Prostate gland (tissue), 2 donors: ENCODE measurements around the gene RPS6KA2. TPM values are rescaled to one million over a fixed set of nuclear protein-coding genes. Genes with fewer than 3 reads are reported as not detected.

Experiments used
- DNase-seq: peaks from one replicate; pipeline ENCODE4 v3.0.0-alpha.2; 2019; ENCODE audit warnings: low spot score
- H3K27ac ChIP-seq, 2 donors: fragments of 200-600 bp; sonication (generic); 2 replicates each; pipeline ENCODE4 v1.5.1; 2017 to 2019
- H3K27me3 ChIP-seq: fragments of 200-600 bp; sonication (generic); replicated peaks from 2 replicates; pipeline ENCODE4 v1.5.1; 2019; ENCODE audit not compliant: insufficient read depth
- H3K36me3 ChIP-seq, 2 donors: fragments of 200-600 bp; sonication (generic); 1 replicate in 1 of 2; 2 replicates in 1 of 2; pipeline versions ENCODE4 v1.5.1 to v1.8.1; 2017 to 2019
- H3K4me1 ChIP-seq: fragments of 200-600 bp; sonication (generic); replicated peaks from 2 replicates; pipeline ENCODE4 v1.5.1; 2019
- H3K4me3 ChIP-seq, 2 donors: fragments of 200-600 bp; sonication (generic); 2 replicates each; pipeline ENCODE4 v1.5.1; 2017 to 2019
- H3K9me3 ChIP-seq: fragments of 200-600 bp; sonication (generic); 2 replicates; pipeline ENCODE4 v1.5.1; 2017
- CTCF ChIP-seq, 4 experiments: fragments of 200-600 bp in 2 of 4; fragments of 450-650 bp in 2 of 4; sonication (generic) in 2 of 4; IDR thresholded peaks; 1 replicate in 3 of 4; 2 replicates in 1 of 4; pipeline ENCODE4 v1.5.1; 2016 to 2019; ENCODE audit warnings: antibody characterized with exemption in 4 of 4, mild to moderate bottlenecking in 2 of 4, moderate library complexity in 2 of 4
- POLR2A ChIP-seq: fragments of 450-650 bp; IDR thresholded peaks from one replicate; pipeline ENCODE4 v1.6.1; 2016; ENCODE audit warnings: antibody characterized with exemption, mild to moderate bottlenecking
- POLR2AphosphoS5 ChIP-seq: sonication (generic); formaldehyde crosslinking; IDR thresholded peaks from one replicate; pipeline ENCODE4 v1.6.1; 2017; ENCODE audit warnings: antibody characterized with exemption
- WGBS: methylation state at CpG from one replicate; pipeline ENCODE4 v1.1.5; 2018; 5-methylcytosine and 5-hydroxymethylcytosine counted together
- intact Hi-C: fragments of 100-400 bp; cut with DNase I; formaldehyde crosslinking; loops from one replicate; pipeline ENCODE4 v1.14.2; 2022
- total RNA-seq, 2 donors: library from RNA; depleted of rRNA; stranded (reverse); fragments of >200 nt; gene quantifications; one replicate each; pipeline ENCODE4 v1.1.0, GENCODE V29; 2016

Gene RPS6KA2
- total RNA-seq, 2 donors from 2014 or later: 32.2 to 44.3 TPM

- WGBS: 82% methylated on average over 16 of the region's 16 CpGs
- no peak overlapping the region for H3K27ac ChIP-seq
- no peaks in the 10 kb centered on the region for H3K4me1 ChIP-seq
- H3K36me3 ChIP-seq: no peaks in the 10 kb centered on the region
- intact Hi-C loops: no loop called here
- H3K27me3 ChIP-seq: no peaks in the 10 kb centered on the region
- no peaks in the 10 kb centered on the region for H3K9me3 ChIP-seq
- TF ChIP-seq POLR2A: no peak
- no peak for TF ChIP-seq CTCF (IDR thresholded peaks at IDR 0.05)
- TF ChIP-seq POLR2AphosphoS5: no peak
- H3K4me3 ChIP-seq: no peak overlapping the region
- no peak for DNase-seq
These were observed 75.1 kb downstream of the RPS6KA2 start for GRCh38 chr6:166551754-166552495.

GRCh38 chr6:166546653-166547052 lies 80.4 kb downstream of the RPS6KA2 start:
- intact Hi-C loops: no loop called here
- no peaks in the 10 kb centered on the region for H3K36me3 ChIP-seq

GRCh38 chr6:166545156-166546034 lies 81.7 kb downstream of the RPS6KA2 start:
- no peak overlapping the region for H3K27ac ChIP-seq
- H3K27me3 ChIP-seq: no peaks in the 10 kb centered on the region
- H3K4me3 ChIP-seq: no peak overlapping the region
- H3K36me3 ChIP-seq: no peaks in the 10 kb centered on the region
- no peak for TF ChIP-seq CTCF (IDR thresholded peaks at IDR 0.05)
- TF ChIP-seq POLR2A: no peak
- TF ChIP-seq POLR2AphosphoS5: no peak
- H3K9me3 ChIP-seq: no peaks in the 10 kb centered on the region
- peaks cover 6% of the 10 kb centered on the region for H3K4me1 ChIP-seq
- WGBS: 85% methylated on average over 19 of the region's 19 CpGs
- DNase-seq: no peak
- intact Hi-C loops: no loop called here

More at GRCh38 chr6:166546653-166547052, 80.4 kb downstream of the RPS6KA2 start:
- DNase-seq: no peak
- no peaks in the 10 kb centered on the region for H3K9me3 ChIP-seq
- no peaks in the 10 kb centered on the region for H3K27me3 ChIP-seq
- H3K4me3 ChIP-seq: no peak overlapping the region
- TF ChIP-seq POLR2AphosphoS5 (no peak), POLR2A (no peak), CTCF (IDR thresholded peaks at IDR 0.05) (no peak)
- peaks cover 6% of the 10 kb centered on the region for H3K4me1 ChIP-seq
- no peak overlapping the region for H3K27ac ChIP-seq
- 96% methylated on average over 6 of the region's 6 CpGs for WGBS

- 87% methylated on average over 10 of the region's 10 CpGs for WGBS
These were observed 82.8 kb downstream of the RPS6KA2 start for GRCh38 chr6:166544296-166544605.

More at GRCh38 chr6:166544296-166544605, 82.8 kb downstream of the RPS6KA2 start:
- H3K4me3 ChIP-seq: no peak overlapping the region
- DNase-seq: no peak
- intact Hi-C loops: no loop called here
- H3K4me1 ChIP-seq: peaks cover 6% of the 10 kb centered on the region
- H3K9me3 ChIP-seq: no peaks in the 10 kb centered on the region
- H3K36me3 ChIP-seq: no peaks in the 10 kb centered on the region
- H3K27ac ChIP-seq: no peak overlapping the region
- no peak for TF ChIP-seq POLR2AphosphoS5
- TF ChIP-seq CTCF (IDR thresholded peaks at IDR 0.05): no peak
- no peak for TF ChIP-seq POLR2A
- no peaks in the 10 kb centered on the region for H3K27me3 ChIP-seq
